HepG2 (cell line): ENCODE results near the gene STAC.
"Not testable (repeated sequence)": the region's sequence is repeated elsewhere in the genome, so short reads cannot be mapped to it uniquely, and the experiment has no call there.

Experiments
- CTCF ChIP-seq: sonication (generic); formaldehyde crosslinking; IDR thresholded peaks from 2 replicates; pipeline ENCODE4 v1.5.0; 2020; ENCODE audit warnings: mild to moderate bottlenecking, missing genetic modification reagents, moderate library complexity
- JUND ChIP-seq: sonication (generic); formaldehyde crosslinking; IDR thresholded peaks from 2 replicates; pipeline ENCODE4 v1.8.0; 2022; ENCODE audit warnings: mild to moderate bottlenecking, missing genetic modification reagents
- SMAD1 ChIP-seq: sonication (generic); formaldehyde crosslinking; IDR thresholded peaks from 2 replicates; pipeline ENCODE4 v1.4.0; 2020; ENCODE audit warnings: missing genetic modification reagents, low read depth, mild to moderate bottlenecking, borderline replicate concordance
- TOPORS ChIP-seq: sonication (generic); formaldehyde crosslinking; IDR thresholded peaks from 2 replicates; pipeline ENCODE4 v1.8.0; 2023; ENCODE audit warnings: mild to moderate bottlenecking, missing genetic modification reagents
- USF2 ChIP-seq, 2 experiments: sonication (generic) in 1 of 2; formaldehyde crosslinking in 1 of 2; IDR thresholded peaks; 2 replicates each; pipeline versions ENCODE4 v1.5.1 to v1.6.1; 2011 to 2020; ENCODE audit warnings: borderline replicate concordance in 1 of 2, low read depth in 1 of 2, low read length in 1 of 2, mild to moderate bottlenecking in 1 of 2, missing genetic modification reagents in 1 of 2, moderate library complexity in 1 of 2
- ZBTB49 ChIP-seq: sonication (generic); formaldehyde crosslinking; IDR thresholded peaks from 2 replicates; pipeline ENCODE4 v1.4.0; 2020; ENCODE audit warnings: missing genetic modification reagents, borderline replicate concordance
- ZNF75D ChIP-seq: sonication (generic); formaldehyde crosslinking; IDR thresholded peaks from 2 replicates; pipeline ENCODE4 v1.8.1; 2023; ENCODE audit warnings: missing genetic modification reagents, mild to moderate bottlenecking, borderline replicate concordance

GRCh38 chr3:36453896-36454295 is 73.6 kb downstream of the STAC start:
- not testable (repeated sequence) for TF ChIP-seq JUND (CRISPR knock-in tag); CTCF (CRISPR knock-in tag); ZBTB49 (CRISPR knock-in tag); SMAD1 (CRISPR knock-in tag); TOPORS (CRISPR knock-in tag); USF2 (IDR thresholded peaks at IDR 0.05; ENCODE audit: low read depth, low read length); USF2 (CRISPR knock-in tag; IDR thresholded peaks at IDR 0.05; ENCODE audit: borderline replicate concordance); ZNF75D (CRISPR knock-in tag)
